ENCODE data around the gene RNF208.
A peak's percentile ranks its signal among the peaks of the same experiment; 100 is the strongest.

RNF208 gene

GRCh38 chr9:137226338-137227053, 4.5 kb upstream of the RNF208 start:
- DNase-seq = no peak

- DNase-seq = no peak
Measured at GRCh38 chr9:137225699-137226331, 3.8 kb upstream of the RNF208 start.

GRCh38 chr9:137224830-137225694, 3.0 kb upstream of the RNF208 start, which contains the start of gene CYSRT1:
CYSRT1 (plus strand) TSS chr9:137225174; CDS start chr9:137225622, 448 bp downstream.
- no peak for DNase-seq

DNA sequence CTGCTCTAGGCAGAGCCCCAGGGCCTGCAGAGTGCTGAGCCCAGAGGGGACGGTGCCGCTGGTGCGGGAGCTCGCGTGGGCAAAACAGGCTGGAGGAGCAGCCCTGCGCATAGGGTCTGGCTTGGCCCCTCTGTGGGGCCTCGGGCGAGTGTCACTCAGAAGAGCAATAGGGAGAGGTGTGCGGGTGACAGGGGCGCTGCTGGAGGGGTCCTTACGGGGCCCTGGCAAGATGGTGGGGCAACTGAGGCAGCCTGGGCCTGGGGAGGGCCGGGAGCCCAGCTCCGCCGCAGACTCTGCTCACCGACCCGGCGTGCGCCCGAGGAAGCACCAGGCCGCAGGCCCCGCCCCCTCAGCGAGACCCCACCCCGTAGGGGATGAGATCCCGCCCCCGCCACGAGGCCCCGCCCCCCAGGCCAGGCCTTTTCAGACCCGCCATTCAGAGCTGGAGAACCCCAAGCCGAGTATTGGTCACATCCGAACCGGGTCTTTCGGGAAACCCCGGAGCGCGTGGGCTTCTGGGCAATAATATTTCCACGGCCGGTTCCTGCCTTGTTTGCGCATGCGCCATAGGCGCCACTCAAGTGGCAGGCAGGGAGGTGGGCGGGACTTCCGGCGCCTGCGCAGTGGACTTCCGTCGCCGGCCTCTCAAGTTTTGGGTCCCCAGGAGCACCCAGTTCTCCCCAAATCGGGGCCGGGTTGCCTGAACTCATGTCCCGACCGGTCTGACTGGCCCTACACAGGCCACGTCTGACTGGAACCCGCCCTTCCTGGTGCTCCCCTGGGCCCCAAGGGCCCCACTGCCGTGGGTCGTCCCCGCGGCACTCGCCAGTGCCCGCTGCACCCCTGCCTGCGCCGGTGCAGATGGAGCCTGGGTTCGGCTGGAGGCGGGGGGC, 1.3 kb upstream of the RNF208 start:
- DNase-seq = peak; percentile 77 to 78

DNA sequence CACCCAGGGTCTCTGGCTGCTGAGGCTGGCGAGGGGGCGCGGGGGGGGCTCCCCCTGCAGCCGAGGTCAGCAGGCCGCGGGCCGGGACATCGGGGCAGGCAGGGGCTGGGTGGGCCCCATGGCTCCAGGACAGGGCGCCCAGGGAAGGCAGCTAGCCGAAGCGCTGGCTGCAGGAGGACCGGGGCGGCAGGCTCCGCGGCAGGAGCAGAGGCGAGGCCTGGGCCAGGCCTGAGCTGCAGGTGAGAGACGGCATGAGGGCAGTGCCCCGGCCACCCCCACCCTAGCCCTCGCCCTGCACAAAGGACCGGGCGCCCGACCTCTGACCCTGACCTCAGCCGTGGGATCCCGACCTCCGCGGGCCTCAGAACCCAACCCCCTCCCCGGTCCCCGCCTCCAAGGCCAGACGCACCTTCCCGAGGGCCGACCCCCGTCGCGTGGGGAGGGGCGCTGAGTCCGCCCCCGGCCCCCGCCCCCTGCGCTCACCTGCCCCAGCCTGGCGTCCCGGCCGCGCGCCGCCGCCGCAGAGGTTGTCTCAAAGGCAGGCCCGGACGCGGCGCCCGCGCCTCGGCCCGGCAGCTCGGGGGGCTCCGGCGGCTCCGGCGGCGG, 431 bp downstream of the RNF208 start:
- DNase-seq = no peak

GRCh38 chr9:137221095-137221505, 940 bp downstream of the RNF208 start:
- DNase-seq = no peak

- DNase-seq = no peak
Measured at GRCh38 chr9:137220317-137221094, 1.5 kb downstream of the RNF208 start.

- DNase-seq = no peak
Measured at GRCh38 chr9:137219757-137220316, 2.2 kb downstream of the RNF208 start.

DNA sequence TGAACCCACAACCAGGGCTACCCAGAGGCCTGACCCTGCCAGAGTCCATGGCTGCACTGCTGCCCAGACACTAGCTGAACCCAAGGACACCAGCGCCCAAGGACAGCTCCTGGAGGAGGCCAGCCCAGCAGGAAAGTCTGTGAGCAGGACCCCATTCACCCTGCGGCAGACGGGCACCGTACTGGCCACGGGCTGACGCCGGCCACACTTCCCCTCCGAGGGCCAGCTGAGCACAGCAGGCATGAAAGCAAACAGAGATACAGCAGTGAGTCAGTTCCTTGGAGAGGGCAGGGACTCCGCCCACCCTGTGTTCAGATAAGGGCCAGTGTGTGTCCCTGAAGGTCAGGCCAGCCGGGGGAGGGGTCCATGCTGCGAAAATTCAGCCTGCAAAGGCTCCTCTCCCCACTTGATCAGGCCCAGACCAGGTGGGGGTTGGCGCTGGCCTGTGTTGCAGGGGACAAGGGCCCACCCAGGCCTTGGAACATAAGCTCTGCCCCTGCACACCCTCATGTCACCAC, 3.2 kb downstream of the RNF208 start:
- DNase-seq = no peak

- DNase-seq = no peak
Measured at GRCh38 chr9:137218212-137218753, 3.8 kb downstream of the RNF208 start.

- DNase-seq = peak; percentile 3 to 30
Measured at GRCh38 chr9:137217276-137218211, 4.5 kb downstream of the RNF208 start.

- DNase-seq = no peak
Measured at GRCh38 chr9:137216188-137216965, 5.7 kb downstream of the RNF208 start.

DNA sequence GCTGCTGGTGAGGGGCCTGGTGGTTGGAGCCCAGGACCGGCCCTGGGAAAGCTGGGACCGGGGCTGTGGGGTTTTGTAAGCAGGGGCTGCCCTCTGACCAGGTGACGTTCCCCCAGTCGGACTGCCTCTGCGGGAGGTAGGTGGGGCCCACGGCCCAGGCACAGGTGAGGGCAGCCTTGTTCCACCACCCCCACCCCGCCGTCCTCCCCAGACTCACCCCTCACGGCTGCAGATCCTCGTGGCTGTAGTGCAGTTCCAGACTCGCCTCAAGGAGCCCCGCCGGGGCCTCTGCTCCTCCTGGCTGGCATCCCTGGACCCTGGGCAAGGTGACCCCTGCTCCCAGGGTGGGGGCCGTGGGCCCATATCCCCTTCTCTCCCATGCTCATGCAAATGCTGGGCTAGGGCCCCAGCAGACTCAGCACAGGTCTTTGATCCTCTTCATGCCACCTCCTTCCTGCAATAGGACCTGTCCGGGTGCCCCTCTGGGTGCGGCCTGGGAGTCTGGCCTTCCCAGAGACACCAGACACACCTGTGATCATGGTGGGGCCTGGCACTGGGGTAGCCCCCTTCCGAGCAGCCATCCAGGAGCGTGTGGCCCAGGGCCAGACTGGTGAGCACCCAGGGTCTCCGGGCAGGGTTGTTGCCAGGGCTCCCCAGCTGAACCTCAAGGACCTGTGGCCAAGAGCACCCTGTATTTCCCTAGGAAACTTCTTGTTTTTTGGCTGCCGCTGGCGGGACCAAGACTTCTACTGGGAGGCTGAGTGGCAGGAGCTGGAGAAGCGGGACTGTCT, 6.6 kb downstream of the RNF208 start:
- DNase-seq = no peak

DNA sequence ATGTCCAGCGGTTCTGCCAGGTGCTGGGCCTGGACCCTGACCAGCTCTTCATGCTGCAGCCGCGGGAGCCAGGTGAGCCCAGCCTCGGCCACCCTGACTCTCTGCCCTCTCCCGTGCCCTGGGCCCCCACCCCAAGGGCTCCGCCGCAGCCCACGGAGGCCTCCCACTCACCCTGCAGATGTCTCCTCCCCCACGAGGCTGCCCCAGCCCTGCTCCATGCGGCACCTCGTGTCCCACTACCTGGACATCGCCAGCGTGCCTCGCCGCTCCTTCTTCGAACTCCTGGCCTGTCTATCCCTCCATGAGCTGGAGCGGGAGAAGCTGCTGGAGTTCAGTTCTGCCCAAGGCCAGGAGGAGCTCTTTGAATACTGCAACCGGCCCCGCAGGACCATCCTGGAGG, 7.4 kb downstream of the RNF208 start:
- no peak for DNase-seq

GRCh38 chr9:137213160-137214060, 8.6 kb downstream of the RNF208 start:
- no peak for DNase-seq

DNA sequence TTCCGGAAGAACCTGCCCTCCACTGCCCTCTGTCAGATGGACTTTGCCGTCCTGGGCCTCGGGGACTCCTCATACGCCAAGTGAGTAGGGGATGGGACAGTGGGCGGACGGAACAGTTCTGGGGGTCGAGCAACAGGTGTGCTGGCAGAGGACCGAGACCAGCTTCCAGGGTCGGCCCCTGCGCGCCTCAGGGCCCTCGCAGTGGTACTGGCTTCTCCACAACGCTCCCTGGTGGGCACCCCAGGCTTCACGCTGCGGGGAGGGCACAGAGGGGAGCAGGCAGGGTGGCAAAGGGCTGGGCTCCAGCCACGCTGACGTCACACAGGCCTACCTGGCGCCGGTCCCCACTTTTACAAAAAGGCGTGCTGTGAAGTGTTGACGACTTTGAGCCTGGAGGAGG, 9.5 kb downstream of the RNF208 start:
- DNase-seq = no peak
